Forelimb muscle (tissue), 1 donor: Measurements from ENCODE around the gene TRAM2. TPM values are rescaled to one million over a fixed set of nuclear protein-coding genes. Genes with fewer than 3 reads are reported as not detected.

Experiments
- DNase-seq: peaks from one replicate; pipeline ENCODE4 v3.0.0-alpha.2; 2013; ENCODE audit warnings: low read depth
- polyA plus RNA-seq: library from polyadenylated mRNA; unstranded; fragments of 120-200 nt; gene quantifications from one replicate; pipeline ENCODE4 v1.2.1, GENCODE V29; 2013; ENCODE audit not compliant: insufficient read length

Gene TRAM2
- polyA plus RNA-seq, 1 donor: 18.8 TPM

DNA sequence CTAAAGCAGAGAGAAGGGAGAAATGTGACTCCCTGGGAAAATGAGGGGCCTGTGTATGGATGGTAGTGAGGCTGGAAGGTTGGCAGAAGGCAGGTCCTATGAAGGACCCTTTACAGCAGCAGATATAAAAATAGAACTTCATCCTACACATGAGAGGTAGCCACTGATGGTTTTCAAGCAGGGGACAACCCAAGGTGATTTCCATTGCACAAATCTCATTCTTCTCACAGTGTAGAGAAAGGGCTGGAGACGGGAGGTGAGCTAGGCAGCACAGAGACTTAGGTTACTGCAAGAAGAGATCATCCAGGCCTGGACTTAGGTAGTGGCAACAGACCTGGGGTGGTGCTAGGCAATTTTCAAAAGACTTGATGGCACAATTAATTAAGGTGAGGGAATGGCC is 30.7 kb downstream of the TRAM2 start:
- DNase-seq: no peak

DNA sequence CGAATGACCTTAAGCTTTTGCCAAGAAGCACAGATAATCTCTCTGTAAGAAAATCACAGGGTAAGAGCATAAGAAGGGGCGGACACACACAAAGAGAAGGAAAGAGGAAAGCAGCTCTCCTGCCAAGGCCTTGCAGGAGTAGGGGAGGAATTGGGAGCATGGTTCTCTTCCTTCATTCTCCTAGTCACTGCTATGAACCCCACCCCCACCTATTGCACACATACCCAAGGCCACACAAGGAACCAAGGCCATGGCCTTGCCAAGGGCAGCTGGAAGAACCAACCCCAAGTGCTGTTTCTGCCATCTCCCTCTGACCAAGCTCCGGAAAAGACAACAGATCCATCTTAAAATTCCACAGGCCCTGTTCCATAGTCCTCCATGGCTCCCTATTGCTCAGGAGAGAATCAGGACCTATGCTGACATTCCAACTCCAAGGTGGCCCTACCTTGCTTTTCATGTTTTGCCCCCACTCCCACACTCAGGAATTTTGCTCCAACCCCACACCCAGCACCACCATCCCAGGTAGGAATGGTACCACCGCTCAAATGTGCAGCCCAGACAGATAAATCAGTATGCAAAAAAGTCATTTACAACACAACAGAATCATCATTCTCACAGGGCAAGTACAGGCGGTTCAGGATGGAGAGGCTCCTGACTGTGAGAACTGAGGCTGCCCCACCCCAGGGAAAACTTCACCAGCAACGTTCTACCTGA is 31.3 kb downstream of the TRAM2 start:
- no peak for DNase-seq

DNA sequence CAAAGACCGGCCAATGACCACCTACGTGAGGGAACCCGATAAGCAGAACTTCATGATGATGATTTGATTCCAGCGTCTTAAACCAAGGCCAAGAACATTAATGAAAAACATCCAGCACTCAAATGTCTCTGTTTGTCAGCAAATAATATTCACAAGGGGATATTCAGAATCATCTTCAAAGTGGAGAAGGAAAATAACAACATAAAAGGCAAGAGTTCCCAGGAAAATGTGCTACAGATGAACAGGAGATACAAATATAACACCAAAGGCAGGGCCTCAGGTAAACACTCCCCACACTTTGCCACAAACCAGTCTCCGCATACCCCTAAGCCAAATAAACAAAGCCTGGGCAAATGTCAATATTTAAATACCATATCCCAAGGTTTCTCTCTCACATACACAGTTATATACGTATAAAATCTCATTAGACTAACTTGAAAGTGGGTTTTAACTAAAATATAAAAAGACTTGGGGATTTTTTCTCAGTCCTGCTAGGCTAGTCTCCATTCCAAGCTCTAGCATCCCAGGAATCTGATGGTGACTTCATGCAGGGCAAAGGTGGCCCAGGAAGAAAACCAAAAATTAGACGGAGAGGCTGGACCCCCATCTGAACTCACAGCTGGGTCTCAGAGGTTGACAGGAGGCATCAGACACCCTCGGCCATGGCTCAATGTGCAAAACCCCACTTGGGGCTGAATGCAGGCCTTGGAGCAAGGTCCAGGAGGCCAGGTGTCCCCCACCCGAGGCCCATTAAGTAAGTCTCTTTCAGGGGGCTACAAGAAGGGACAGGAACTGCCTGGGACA is 32.1 kb downstream of the TRAM2 start:
- no peak for DNase-seq

- DNase-seq: no peak
Observed at GRCh38 chr6:52543729-52544601, 32.9 kb downstream of the TRAM2 start.

GRCh38 chr6:52543262-52543661 is 33.6 kb downstream of the TRAM2 start:
- DNase-seq: no peak

DNA sequence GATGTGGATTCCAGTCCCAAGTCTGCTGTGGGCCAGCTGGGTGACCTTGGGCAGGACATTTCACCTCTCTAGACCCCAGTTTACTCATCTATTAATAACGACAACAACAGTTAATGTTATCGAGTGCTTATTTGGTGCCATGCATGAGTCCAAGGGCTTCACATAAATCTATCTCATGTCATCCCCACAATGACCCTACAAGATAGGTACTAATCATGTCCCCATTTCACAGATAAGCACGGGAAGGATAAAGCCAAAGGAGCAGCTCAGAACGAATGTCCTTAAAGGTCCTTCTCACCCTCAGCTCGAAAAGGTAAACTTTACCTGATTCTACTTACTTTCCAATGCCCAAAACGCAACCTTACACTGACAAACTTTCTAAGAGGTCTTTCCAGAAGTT is 35.7 kb downstream of the TRAM2 start:
- DNase-seq: no peak

- no peak for DNase-seq
Observed at GRCh38 chr6:52540286-52540902, 36.5 kb downstream of the TRAM2 start.

DNA sequence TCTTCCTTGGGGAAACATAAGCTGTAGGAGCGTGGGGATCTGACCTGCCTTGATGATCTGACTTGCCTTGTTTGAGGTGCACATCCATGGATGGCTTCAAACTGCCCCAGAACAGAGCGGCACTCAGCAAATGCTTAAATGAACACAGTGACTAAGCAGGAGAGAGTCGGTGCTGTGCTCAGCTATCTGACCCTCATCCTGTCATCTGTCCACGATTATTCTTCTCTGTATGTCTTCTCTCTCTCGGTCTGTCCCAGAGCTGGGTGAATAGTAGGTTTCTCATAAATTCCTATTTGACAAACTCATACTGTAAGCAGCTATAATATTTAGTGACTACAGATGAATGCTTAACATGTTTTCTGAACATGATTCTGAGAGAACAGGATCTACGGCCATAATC is 37.3 kb downstream of the TRAM2 start:
- DNase-seq: no peak

DNA sequence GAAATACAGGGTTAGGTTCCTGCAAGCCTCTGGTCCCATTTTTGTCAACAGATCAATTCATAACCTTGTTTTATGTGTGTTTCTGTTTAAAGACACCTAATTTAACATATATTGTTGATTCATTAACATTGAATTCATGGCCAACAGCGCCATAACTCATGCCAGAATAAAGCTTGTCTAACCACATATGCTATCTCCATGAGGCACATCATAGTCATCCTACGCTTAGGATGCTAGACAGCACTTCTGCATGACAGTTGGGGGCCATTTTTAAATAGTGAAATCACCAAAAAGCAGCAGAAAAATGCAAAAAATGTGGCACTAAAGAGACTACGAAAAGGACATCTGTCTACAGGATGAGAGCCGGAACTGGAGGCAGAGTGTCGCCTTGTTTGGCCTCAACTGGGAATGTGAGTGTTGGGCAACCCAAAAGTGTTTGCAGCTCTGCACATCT is 37.9 kb downstream of the TRAM2 start:
- DNase-seq: no peak

DNA sequence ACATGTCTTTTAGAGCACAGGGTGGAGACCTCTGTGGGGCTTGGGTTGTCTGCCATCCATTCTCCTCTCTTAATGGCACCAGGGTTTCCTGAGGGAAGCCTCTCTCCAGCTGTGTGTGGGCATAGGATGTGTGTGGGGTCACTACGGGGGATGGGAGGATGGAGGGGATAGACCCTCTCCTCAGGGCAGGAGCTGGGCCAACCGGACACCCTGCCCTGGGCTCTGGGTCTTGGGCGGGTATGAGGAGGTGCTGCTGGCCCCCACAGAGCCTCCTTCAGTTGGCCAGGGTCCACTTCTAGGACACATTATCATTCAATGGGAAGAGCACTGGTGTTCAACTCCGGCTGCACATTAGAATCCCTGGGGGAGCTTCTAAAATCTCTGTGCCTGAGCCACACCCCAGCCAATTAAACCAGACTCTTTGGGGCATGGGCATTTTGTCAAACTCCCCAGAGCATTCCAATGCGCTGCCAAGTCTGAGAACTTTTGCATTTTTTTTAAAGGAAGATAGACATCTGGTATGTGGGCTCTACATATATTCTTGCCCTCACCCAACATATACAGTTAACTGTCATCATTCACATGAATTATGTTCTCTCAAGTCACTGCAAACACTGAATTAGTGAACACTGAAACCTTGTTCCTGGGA is 38.5 kb downstream of the TRAM2 start:
- DNase-seq: no peak

- DNase-seq: no peak
Observed at GRCh38 chr6:52537001-52537753, 39.7 kb downstream of the TRAM2 start.

GRCh38 chr6:52536424-52536916 is 40.4 kb downstream of the TRAM2 start:
- no peak for DNase-seq

DNA sequence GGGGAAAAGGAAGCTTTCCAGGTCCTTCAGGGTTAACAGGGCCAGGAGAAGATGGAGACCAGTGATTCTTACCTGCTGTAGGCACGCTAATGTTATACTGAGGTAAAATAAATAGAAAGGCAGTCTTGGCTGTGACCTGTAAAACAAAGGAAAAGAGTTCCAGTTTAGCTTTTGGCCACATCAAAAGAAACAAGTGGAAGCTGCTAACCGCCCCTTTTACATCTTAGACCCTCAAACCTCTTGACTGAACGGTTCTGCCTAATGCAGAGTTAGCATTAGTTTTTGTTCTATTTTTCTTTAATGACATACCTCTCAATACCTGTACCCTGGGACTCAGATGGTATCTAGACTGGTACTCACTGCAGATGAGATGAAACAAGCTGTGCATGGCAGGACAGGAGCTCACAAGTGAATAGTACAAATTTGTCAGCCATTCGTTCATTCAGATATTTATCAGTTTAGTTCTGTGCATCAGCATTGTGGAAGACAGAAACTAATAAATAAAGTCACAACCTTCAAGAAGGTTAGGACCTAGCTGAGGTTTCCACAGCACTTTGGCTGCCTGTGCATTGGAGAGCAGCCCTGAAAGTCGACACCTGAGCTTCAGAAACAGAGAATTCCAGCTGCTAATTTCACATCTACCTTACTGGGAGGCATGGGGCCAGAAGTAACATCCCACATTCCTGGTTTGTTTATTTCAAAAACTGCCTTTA is 41.0 kb downstream of the TRAM2 start:
- DNase-seq: no peak

DNA sequence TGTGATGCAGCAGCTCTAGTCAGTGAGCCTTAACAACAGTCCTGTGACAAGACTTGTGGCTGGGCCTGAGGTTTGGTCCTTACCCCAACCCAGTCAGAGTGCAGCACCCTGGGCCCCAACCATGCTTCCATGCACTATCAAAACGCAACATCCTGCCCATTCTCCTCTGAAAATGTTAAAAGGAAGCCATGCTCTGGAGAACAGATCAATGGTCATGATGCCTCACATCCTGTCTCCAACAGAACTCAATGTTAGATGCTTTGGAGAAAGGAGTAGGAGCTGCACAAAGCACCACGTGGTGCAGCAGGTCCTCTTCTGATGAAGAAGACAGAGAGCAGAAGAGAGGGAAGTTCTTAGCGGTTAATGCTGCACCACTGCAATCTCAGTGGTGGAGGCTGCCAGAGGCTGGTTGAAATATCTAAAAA is 41.9 kb downstream of the TRAM2 start:
- DNase-seq: no peak

- no peak for DNase-seq
Observed at GRCh38 chr6:52534363-52534762, 42.5 kb downstream of the TRAM2 start.

- no peak for DNase-seq
Observed at GRCh38 chr6:52533491-52533890, 43.4 kb downstream of the TRAM2 start.

DNA sequence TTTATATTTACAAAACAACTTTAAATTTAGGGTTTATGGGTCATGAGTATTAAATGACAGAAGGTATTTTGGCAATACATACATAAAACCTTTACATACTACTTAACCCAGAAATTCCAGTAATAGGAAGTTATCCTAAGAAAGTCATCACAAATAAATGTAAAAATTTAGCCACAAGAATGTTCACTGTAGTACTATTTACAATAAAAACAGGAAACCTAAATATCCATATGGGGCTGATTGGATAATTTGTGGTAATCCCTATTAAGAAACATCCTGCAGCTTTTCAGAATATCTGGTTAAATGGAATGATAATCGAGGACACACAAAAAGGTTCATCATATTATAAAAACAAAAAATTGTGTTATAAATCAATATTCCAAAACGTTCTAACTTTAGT is 44.4 kb downstream of the TRAM2 start:
- DNase-seq: no peak

DNA sequence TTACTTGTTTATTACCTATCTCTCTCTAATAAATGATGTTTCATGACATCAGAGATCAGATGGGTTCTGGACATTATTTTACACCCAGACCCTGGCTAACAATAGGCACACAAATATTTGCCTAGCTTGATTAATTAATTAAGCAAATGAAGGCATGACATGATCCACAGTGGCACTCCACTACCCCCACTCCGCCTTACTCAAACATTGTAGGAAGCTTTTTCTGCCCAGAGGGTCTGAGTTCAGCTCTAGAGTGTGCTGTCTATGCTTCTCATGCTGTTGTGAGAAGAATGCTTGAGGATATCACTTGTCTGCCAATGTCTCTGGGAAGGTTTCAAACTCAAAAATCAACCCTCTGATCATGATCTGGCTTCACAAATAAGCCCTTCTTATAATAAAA is 45.0 kb downstream of the TRAM2 start:
- DNase-seq: no peak

DNA sequence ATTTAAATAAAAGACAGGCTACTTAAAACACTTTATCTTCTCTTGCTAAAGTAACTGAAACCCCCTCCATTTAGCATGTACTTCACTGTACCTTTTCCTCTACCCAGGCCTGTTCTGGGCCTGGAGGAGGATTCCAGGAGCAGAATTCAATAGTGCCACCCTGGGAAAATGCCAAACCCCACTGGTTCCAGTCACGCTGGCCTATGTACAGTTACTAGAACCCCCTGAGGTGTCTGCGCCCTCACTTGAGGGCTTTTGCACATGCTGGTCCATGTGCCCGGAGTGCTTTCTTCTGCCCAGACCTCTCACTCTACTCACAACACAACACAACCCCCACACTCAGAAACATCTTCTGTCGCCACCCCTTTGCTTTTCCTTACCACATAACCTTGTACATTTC is 45.5 kb downstream of the TRAM2 start:
- no peak for DNase-seq

- DNase-seq: no peak
Observed at GRCh38 chr6:52530351-52530750, 46.5 kb downstream of the TRAM2 start.
